NCI-H345 treated with DMSO at 0.1 percent for 48 hours (cell line): ENCODE results near the gene MYCBP2.
"Not testable (repeated sequence)": the region's sequence is repeated elsewhere in the genome, so short reads cannot be mapped to it uniquely, and the experiment has no call there.

Experiments used
- DNase-seq: peaks from one replicate; lab custom pipeline; 2025; ENCODE audit not compliant: unreplicated experiment; lab: John Stamatoyannopoulos, UW

The MYCBP2 gene

GRCh38 chr13:77215543-77215942 lies 111.4 kb downstream of the MYCBP2 start:
- DNase-seq, result no peak

DNA sequence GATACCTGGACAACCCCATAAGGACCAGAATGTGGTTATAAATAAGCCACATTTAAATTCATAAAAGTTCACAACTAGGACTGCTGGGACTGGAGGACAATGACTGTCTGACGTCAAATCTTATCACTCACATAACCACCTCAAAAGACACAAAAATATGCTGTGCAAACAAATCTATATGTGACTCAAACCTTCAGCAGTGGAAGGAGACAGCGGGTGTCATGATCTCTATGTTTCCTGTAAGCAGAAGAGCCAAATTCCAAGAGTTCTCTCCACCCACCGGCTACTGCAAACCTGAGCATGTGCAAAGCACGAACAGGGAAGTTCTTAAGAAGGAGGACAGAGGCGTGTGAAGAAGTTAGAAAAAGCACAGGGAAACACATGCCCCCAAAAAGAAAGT lies 113.2 kb downstream of the MYCBP2 start:
- no peak for DNase-seq

- DNase-seq, result no peak
Measured at GRCh38 chr13:77207943-77208342, 119.0 kb downstream of the MYCBP2 start.

DNA sequence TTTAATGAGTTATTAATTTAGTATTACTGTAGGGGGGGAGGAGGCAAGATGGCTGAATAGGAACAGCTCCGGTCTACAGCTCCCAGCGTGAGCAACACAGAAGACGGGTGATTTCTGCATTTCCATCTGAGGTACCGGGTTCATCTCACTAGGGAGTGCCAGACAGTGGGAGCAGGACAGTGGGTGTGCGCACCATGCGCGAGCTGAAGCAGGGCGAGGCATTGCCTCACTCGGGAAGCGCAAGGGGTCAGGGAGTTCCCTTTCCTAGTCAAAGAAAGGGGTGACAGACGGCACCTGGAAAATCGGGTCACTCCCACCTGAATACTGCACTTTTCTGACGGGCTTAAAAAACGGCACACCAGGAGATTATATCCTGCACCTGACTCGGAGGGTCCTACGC lies 127.9 kb downstream of the MYCBP2 start:
- DNase-seq, result not testable (repeated sequence)

DNA sequence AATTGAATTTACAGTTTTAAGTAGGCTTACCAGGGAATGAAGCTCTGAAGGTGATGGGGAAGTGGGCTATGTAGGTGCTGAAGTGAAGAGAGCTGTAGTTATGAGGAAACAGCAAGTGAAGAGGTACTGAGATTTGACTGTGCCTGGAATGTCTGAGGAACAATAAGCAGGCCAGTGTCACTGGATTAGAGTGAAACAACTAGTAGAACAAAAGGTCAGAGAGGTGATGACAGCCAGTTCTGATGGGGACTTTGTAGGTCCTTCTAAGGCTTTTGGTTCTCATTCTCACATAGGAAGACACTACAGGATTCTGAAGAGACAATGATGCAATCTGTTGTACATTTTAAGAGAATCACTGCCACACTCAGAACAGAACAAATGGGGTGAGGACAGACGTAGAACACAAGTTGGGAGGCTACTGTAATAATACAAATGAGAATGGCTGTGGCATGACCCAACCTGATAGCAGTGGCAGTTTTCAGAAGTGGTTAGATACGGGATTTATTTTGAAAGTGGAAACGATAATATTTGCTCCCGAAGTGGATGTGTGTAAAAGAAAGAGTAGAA lies 130.8 kb downstream of the MYCBP2 start:
- no peak for DNase-seq

DNA sequence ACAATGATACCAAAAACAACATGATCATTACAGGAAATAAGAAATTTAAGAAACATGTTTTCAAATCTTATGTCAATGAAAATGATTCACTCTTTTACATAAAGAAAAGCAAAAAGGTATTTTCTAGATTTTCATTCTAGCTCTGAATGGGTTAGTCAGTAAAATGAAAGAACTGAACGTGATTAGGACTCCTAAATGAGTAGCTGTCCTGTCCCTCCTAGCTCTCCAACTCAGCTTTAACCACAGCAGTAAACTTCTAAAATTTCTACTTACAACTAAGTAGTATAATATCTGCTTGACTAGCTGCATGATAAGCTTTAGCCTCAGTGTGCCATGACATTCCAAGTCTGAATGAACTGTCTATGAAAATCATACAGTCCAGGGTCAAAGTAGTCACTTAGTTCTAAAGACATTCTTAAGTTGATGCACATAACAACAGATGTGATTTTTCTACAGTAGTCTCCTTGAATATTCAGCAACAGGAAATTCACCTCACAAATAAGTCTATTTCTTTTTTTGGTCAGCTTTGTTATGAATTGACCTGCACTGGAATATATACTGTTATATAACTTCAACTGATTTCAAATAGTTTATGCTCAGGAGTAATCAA lies 136.4 kb downstream of the MYCBP2 start:
- no peak for DNase-seq

DNA sequence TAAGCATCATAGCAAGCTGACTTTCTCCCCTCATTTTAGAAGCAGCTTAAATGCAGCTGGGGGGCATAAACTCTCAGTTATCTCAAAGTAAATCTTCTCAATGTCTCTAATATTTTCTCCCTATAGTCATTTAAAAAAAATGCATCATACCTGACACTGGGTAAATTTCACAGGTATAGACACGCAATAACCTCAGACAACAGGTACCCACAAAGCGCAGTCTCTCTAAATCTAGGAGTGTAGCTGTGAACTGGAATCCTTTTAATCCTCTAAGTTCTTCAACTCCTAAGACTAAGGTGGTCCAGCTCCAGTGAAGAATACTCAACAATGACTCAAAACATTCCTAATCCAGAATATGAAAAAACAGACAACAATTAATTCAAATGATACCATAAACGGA lies 141.2 kb downstream of the MYCBP2 start:
- DNase-seq, result no peak

- DNase-seq, result no peak
Measured at GRCh38 chr13:77184455-77184854, 142.4 kb downstream of the MYCBP2 start.

DNA sequence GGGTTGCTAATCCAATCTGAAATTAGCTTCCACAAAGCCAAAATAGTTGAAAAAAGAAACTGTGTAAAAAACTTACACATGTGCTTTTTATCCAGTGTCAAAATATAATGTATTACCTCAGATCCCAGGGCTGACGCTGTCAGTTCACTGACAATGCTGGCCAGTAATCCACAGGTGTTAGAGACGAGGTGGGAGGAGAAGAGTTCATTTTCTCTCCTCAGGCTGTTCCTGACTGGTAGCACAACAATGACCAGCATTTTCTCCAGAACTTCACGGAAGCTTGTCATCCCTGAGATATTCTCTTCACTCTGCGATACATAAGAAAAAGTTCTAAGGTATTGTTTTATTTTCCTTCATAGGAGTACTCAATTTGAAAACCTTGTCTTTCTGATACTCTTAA lies 146.9 kb downstream of the MYCBP2 start:
- DNase-seq, result no peak

- no peak for DNase-seq
Measured at GRCh38 chr13:77177646-77178045, 149.2 kb downstream of the MYCBP2 start.

DNA sequence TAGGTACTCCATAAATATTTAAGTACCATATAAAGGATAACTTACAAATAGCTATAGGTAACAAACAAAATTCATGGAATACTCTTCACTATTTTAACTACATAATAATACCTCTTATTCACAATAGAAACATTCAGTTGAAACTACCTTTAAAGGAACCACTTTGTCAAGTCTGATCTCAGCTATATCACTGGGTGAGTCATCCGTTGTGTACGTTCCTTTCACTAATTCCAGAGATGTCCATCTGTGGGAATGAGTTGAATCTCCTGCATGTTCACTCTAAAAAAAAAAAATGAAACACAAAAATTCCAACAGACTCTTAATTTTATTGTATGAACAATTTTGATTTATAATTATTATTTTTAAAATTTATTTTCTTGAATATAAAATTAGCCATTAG lies 150.5 kb downstream of the MYCBP2 start:
- no peak for DNase-seq

GRCh38 chr13:77172650-77173049 lies 154.2 kb downstream of the MYCBP2 start:
- DNase-seq, result no peak

GRCh38 chr13:77171451-77171850 lies 155.4 kb downstream of the MYCBP2 start:
- DNase-seq, result no peak

DNA sequence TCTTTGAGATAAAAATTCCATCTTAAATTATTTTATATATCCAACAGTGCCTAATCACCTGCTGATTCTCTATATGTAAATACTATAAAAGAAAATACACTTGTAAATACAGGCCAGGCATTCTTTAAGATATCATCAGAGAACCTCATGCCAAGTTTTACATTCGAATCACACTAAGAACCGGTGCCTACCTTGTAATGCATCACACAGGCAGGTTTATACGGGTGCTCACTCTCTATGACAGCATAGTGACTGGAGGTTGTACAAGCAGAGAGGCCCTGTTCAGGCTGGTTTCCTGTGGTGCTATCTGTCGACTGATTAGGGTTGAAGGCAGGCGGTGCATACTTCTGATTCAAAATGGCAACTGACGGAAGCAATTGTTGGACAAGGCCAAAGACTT lies 158.7 kb downstream of the MYCBP2 start:
- DNase-seq, result no peak

DNA sequence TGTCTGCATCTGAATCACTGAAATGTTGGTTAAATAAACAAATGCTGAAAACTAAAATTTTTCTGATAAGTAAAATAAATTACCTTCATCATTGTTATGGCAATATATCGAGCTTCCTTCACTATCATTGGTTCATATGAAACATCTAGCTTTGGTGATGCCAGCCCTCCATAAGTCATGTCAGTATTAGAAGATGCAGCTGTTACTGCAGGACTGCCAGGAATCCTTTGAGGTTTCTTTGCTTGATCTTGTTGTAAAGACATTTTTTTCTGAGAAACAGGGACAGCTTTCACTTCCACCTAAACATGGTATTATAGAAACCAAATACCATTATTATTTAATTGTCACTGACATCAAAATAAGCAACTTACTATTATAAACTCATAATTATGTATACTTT lies 176.2 kb downstream of the MYCBP2 start:
- DNase-seq, result no peak

GRCh38 chr13:77143431-77143830 lies 183.5 kb downstream of the MYCBP2 start:
- DNase-seq, result no peak

DNA sequence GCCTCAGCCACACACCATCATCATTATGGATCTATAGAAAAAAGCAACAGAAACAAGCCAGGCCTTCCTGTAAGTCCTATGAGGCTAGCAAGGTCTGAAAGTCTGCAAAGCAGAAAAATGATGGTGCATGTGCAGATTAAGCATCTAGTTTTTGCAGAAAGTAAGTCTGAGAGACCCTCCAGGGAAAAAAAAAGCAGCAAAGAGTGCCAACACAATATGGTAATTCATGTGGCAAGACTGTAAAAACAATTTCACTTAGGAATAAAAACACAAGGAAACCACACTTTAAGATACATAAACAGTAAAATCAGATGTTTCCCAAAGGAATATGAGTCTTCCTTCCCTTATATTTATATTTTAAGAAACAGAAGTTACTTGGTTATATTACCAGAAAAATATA lies 187.6 kb downstream of the MYCBP2 start:
- DNase-seq, result no peak

- no peak for DNase-seq
Measured at GRCh38 chr13:77138813-77139212, 188.1 kb downstream of the MYCBP2 start.

DNA sequence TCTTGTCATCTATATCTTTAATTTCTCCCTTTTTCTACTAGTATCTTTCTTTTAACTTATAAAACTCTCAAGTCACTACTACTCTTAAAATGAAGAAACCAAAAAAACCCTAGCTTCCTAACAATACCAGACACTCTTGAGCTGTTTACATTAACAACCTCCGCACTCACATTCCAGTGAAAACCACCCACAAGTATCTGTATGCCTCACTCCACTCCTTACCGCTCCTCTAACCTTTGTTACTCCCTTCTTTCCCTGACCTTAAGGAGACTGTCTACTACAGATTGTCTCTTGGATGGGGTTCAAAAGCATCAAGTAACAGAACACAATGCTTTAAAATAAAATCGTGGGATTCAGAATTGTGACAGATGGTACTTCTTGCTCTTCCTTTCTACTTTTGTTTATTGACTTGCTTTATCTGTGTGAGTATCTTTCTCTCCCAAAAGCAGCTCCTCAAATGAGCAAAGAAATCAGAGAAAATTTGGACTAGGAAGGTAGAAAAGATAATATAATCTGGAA lies 189.9 kb downstream of the MYCBP2 start:
- DNase-seq, result no peak

DNA sequence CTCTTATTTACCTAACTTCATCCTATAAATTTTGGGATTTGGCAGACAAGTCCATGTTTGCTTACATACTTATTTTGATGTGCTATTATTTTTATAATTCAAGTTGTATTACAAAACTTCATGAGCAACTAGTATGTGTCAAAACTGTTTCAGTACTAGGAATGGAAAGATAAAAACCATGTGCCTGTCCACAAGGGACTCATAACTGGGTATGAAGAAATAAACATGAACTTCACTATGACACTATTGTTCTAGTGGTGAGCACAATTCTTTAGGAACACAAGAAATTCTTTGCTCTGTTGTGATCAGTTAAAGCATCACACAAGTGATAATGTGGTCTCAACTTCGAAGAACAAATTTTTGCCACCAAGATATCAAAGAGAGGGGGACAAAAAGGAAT lies 202.5 kb downstream of the MYCBP2 start:
- no peak for DNase-seq

- DNase-seq, result no peak
Measured at GRCh38 chr13:77118134-77118533, 208.8 kb downstream of the MYCBP2 start.

- DNase-seq, result no peak
Measured at GRCh38 chr13:77114271-77114670, 212.6 kb downstream of the MYCBP2 start.

DNA sequence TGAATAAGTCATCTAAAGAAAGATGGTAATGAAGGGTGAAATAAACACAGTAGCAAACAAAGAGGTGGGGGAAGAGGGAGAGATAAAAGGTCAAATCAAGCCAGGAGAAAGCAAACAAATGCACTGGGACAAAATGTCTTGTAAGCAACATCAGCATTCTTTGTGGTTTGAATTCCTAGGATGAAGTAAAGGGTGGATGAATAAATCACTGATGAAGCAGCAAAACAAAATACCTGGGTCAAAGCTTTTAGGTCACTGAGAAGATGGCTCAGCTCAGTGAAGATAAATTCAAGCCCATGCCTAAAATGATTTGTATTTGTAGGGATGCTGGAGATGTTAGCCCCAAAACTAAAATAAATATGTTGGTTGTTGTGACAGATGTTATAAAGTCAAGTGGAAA lies 213.4 kb downstream of the MYCBP2 start:
- DNase-seq, result no peak
